ENCODE data around the gene DDX54.

GRCh38 chr12:113207613-113208040, 22.3 kb upstream of the DDX54 start:
- TF ChIP-seq EZH2 (IDR thresholded peaks at IDR 0.05; ENCODE audit: borderline replicate concordance, low read length), result no peak
- TF ChIP-seq CTCF (conservative IDR thresholded peaks at IDR 0.05 in 1 of 2, IDR thresholded peaks at IDR 0.05 in 1 of 2; ENCODE audit: extremely low read depth in 1 of 2, insufficient read depth in 1 of 2, low read depth in 1 of 2, low read length in 2 of 2), result no peak
